Adrenal gland (tissue), 5 donors: ENCODE data around the gene TRAK2.

Experiments
- POLR2A ChIP-seq, 2 donors: fragments of 450-650 bp; IDR thresholded peaks; one replicate each; pipeline ENCODE4 v1.6.1; 2017; ENCODE audit warnings: antibody characterized with exemption in 2 of 2, mild to moderate bottlenecking in 2 of 2, moderate library complexity in 1 of 2
- TF ChIP-seq, protein P1 (sequence below), 6 experiments: fragments of 450-650 bp in 4 of 6; fragments of 200-600 bp in 2 of 6; sonication (generic) in 1 of 6; IDR thresholded peaks; 1 replicate in 5 of 6; 2 replicates in 1 of 6; pipeline versions ENCODE4 v1.5.1 to v1.8.0; 2016 to 2021; ENCODE audit warnings: antibody characterized with exemption in 6 of 6, mild to moderate bottlenecking in 2 of 6, moderate library complexity in 1 of 6
- donor health status: DM: no; HTN: no; CAD: no.

DNA sequence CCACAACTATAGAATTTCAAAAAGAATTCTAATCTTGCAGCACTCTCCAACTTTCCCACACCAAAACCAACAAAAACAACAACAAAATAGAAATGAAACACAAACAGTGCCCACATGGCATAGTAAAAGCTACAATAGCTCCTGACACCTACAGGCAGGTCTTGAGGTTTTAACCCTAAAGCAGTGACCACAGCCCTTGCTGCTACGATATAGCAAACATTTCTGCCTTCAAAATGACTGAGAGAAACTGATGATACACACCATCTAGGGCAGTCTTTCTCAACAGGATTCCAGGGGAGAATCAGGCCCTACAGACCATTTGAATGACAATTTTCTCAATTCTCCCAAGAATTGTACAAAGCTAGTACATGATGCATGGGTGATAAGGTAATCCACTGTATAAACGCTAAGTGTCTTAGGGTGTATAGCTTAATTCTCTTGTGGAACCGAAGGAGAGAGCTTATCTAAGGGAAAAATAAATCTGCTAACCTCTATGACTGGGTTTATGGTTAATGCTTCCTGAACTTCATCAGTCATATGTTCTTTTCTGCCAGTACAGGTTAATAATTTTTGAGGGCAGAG, 46.5 kb downstream of the TRAK2 start:
- TF ChIP-seq POLR2A (IDR thresholded peaks at IDR 0.05): no peak
- TF ChIP-seq, protein P1, sequence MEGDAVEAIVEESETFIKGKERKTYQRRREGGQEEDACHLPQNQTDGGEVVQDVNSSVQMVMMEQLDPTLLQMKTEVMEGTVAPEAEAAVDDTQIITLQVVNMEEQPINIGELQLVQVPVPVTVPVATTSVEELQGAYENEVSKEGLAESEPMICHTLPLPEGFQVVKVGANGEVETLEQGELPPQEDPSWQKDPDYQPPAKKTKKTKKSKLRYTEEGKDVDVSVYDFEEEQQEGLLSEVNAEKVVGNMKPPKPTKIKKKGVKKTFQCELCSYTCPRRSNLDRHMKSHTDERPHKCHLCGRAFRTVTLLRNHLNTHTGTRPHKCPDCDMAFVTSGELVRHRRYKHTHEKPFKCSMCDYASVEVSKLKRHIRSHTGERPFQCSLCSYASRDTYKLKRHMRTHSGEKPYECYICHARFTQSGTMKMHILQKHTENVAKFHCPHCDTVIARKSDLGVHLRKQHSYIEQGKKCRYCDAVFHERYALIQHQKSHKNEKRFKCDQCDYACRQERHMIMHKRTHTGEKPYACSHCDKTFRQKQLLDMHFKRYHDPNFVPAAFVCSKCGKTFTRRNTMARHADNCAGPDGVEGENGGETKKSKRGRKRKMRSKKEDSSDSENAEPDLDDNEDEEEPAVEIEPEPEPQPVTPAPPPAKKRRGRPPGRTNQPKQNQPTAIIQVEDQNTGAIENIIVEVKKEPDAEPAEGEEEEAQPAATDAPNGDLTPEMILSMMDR (IDR thresholded peaks at IDR 0.05): no peak
